Osteoblast (primary cell): ENCODE measurements around the gene WWOX. TPM values are rescaled to one million over a fixed set of nuclear protein-coding genes. Genes with fewer than 3 reads are reported as not detected.

Experiments
- DNase-seq: peaks from one replicate; pipeline ENCODE4 v3.0.0; 2011; ENCODE audit warnings: low spot score, mixed read lengths; ENCODE audit not compliant: insufficient read length; ENCODE audit errors: missing footprints
- H2AFZ ChIP-seq: 2 replicates; pipeline ENCODE4 v1.6.0; 2011; ENCODE audit warnings: mild to moderate bottlenecking, low read length
- H3K27ac ChIP-seq: 2 replicates; pipeline ENCODE4 v1.5.1; 2011; ENCODE audit warnings: mild to moderate bottlenecking, low read depth, low read length, moderate library complexity
- H3K27me3 ChIP-seq: 2 replicates; pipeline ENCODE4 v1.6.0; 2012; ENCODE audit warnings: mild to moderate bottlenecking, control low read depth, inconsistent platforms, low read length, moderate library complexity; ENCODE audit not compliant: insufficient read depth
- H3K36me3 ChIP-seq: 2 replicates; pipeline ENCODE4 v1.5.1; 2011; ENCODE audit warnings: mild to moderate bottlenecking, low read length, control low read depth, moderate library complexity; ENCODE audit not compliant: insufficient read depth
- H3K4me1 ChIP-seq: 2 replicates; pipeline ENCODE4 v1.5.1; 2011; ENCODE audit warnings: mild to moderate bottlenecking, low read length, control low read depth, moderate library complexity; ENCODE audit not compliant: insufficient read depth
- H3K4me2 ChIP-seq: 2 replicates; pipeline ENCODE4 v1.6.0; 2011; ENCODE audit warnings: mild to moderate bottlenecking, low read length; ENCODE audit not compliant: insufficient read depth
- H3K4me3 ChIP-seq: fragments of 200-600 bp; sonication (generic); 3 replicates; pipeline ENCODE4 v1.5.1; 2012; ENCODE audit warnings: mild to moderate bottlenecking, low read length, inconsistent platforms; ENCODE audit not compliant: insufficient read depth
- H3K79me2 ChIP-seq: 2 replicates; pipeline ENCODE4 v1.6.0; 2012; ENCODE audit warnings: mild to moderate bottlenecking, low read length, control low read depth, inconsistent platforms; ENCODE audit not compliant: insufficient read depth
- H3K9me3 ChIP-seq: 2 replicates; pipeline ENCODE4 v1.5.1; 2011; ENCODE audit warnings: low read depth, low read length, control low read depth
- H4K20me1 ChIP-seq: 2 replicates; pipeline ENCODE4 v1.6.0; 2012; ENCODE audit warnings: mild to moderate bottlenecking, low read length, control low read depth; ENCODE audit not compliant: insufficient read depth
- total RNA-seq: library from RNA; depleted of rRNA; stranded (reverse); fragments of >200 nt; gene quantifications from 2 replicates; pipeline ENCODE4 v1.2.3, GENCODE V29; 2012
- TF ChIP-seq, protein P1 (sequence below): IDR thresholded peaks from 2 replicates; pipeline ENCODE4 v1.5.1; 2011; ENCODE audit warnings: mild to moderate bottlenecking, low read depth, low read length, moderate library complexity; ENCODE audit errors: extremely low read depth

WWOX gene
- total RNA-seq, 1 donor, result 23.9 TPM

DNA sequence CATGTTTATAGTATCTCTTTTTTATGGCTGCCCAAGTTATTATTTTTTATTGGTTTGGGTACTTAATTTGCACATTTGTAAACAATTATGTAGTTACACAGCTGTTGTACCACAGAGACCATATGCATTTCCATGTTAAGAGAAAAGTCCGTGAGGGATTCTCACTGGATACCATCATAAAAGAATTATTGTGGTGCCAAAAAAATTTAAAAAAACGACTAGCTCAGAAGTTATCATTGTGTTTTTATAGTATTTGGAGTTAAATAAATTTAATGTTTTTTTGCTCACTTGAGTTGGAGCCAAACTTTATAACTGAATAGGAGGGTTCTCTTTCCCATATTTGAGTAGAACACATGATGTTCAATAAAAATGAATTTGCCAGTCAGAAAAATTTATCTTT, 618.7 kb downstream of the WWOX start:
- H3K9me3 ChIP-seq, result no peaks in the 10 kb centered on the region
- no peak for DNase-seq
- no peak overlapping the region for H3K4me2 ChIP-seq
- no peak overlapping the region for H3K4me3 ChIP-seq
- H3K79me2 ChIP-seq, result no peaks in the 10 kb centered on the region
- no peaks in the 10 kb centered on the region for H4K20me1 ChIP-seq
- H3K36me3 ChIP-seq, result no peaks in the 10 kb centered on the region
- H3K4me1 ChIP-seq, result no peaks in the 10 kb centered on the region
- no peak overlapping the region for H2AFZ ChIP-seq
- no peak overlapping the region for H3K27ac ChIP-seq
- no peaks in the 10 kb centered on the region for H3K27me3 ChIP-seq
- TF ChIP-seq, protein P1, sequence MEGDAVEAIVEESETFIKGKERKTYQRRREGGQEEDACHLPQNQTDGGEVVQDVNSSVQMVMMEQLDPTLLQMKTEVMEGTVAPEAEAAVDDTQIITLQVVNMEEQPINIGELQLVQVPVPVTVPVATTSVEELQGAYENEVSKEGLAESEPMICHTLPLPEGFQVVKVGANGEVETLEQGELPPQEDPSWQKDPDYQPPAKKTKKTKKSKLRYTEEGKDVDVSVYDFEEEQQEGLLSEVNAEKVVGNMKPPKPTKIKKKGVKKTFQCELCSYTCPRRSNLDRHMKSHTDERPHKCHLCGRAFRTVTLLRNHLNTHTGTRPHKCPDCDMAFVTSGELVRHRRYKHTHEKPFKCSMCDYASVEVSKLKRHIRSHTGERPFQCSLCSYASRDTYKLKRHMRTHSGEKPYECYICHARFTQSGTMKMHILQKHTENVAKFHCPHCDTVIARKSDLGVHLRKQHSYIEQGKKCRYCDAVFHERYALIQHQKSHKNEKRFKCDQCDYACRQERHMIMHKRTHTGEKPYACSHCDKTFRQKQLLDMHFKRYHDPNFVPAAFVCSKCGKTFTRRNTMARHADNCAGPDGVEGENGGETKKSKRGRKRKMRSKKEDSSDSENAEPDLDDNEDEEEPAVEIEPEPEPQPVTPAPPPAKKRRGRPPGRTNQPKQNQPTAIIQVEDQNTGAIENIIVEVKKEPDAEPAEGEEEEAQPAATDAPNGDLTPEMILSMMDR, result no peak

DNA sequence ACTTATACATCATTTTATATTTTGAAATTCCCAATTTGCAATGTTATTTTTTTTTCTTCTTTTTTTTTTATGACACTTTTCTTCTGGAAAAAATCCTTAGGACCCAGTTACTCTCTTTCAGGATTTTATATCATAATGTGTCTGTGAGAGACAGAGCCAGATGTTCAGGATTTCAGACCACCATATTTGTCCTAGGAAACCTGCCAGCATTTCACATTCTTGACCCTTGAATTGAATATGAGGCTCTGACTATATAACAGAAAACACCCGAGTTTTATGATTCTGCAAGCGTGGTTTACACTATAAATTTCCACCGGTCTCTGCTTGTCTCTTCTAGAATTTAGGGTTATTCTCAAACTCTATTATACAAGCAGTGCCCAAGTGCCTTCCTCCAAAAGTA, 621.0 kb downstream of the WWOX start:
- TF ChIP-seq, protein P1, result no peak
- Histone ChIP-seq H3K79me2 (no peaks in the 10 kb centered on the region), H4K20me1 (no peaks in the 10 kb centered on the region), H3K4me3 (no peak overlapping the region), H3K4me1 (no peaks in the 10 kb centered on the region), H2AFZ (no peak overlapping the region), H3K27me3 (no peaks in the 10 kb centered on the region), H3K9me3 (no peaks in the 10 kb centered on the region), H3K36me3 (no peaks in the 10 kb centered on the region), H3K4me2 (no peak overlapping the region), H3K27ac (no peak overlapping the region)
- no peak for DNase-seq

DNA sequence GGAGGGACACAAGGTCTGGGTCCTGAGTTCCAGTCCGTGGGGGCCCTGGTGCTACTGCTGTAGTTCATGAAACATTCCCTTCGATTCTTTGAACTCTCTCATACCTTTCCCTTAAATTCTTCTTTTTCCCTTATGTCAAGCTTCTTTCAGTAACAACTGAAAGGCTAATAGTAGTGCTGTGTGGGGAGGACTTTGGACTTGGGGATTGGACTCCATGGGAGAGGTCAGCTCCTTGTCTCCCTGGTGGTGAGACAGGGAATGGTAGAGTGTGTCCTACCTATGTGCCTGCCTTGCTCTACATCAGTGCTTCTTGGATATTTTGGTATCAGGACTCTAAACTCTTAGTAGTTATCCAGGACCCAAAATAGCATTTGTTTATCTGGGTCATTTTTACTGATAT, 628.1 kb downstream of the WWOX start:
- Histone ChIP-seq H2AFZ (no peak overlapping the region), H4K20me1 (no peaks in the 10 kb centered on the region)
- TF ChIP-seq, protein P1, result no peak

DNA sequence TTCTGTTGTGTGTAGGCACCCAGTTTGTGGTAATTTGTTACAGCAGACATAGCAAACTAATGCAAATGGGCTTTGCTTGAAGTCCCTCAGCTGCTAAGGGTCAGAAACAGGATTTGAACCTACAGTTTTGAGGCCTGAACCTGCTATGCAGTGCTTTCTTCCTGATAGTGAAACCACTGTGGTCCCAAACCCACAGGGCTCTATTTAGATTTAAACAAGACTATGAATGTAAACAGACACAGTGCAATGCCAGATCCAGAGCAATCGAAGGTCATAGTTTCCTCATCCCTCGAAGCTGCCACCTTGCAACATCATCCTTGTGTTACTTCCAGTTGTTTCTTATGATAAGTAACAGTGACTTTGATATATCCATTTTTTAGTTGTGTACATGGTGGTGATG, 630.2 kb downstream of the WWOX start:
- Histone ChIP-seq H3K4me3 (no peak overlapping the region), H3K36me3 (no peaks in the 10 kb centered on the region), H3K4me1 (no peaks in the 10 kb centered on the region), H3K79me2 (no peaks in the 10 kb centered on the region), H2AFZ (no peak overlapping the region), H3K27me3 (no peaks in the 10 kb centered on the region), H4K20me1 (no peaks in the 10 kb centered on the region), H3K4me2 (no peak overlapping the region), H3K27ac (no peak overlapping the region), H3K9me3 (no peaks in the 10 kb centered on the region)
- TF ChIP-seq, protein P1, result no peak
- no peak for DNase-seq

More for the DNA sequence above, 628.1 kb downstream of the WWOX start:
- Histone ChIP-seq H3K79me2 (no peaks in the 10 kb centered on the region), H3K4me1 (no peaks in the 10 kb centered on the region), H3K27me3 (no peaks in the 10 kb centered on the region), H3K4me2 (no peak overlapping the region), H3K9me3 (no peaks in the 10 kb centered on the region), H3K36me3 (no peaks in the 10 kb centered on the region), H3K27ac (no peak overlapping the region), H3K4me3 (no peak overlapping the region)
- no peak for DNase-seq
